Measurements from ENCODE around the gene GCDH. TPM values are rescaled to one million over a fixed set of nuclear protein-coding genes. Genes with fewer than 3 reads are reported as not detected.

Gene GCDH
- polyA plus RNA-seq, 1 experiment, result 20.9 TPM

GRCh38 chr19:12946731-12947496 is 56.0 kb downstream of the GCDH start:
- POLR2A ChIA-PET, result interaction anchor here (0.6 to 1.0 kb wide), 4 partner anchors 8 to 1572 kb away, joined by 3 to 9 read pairs (median 5); partner anchors contain the start of genes GCDH and SWSAP1
- H3K36me3 ChIP-seq (ENCODE audit: control insufficient read depth, insufficient read depth, low read length), result peaks cover 46% of the 10 kb centered on the region

GRCh38 chr19:12947702-12948611 is 57.0 kb downstream of the GCDH start:
- no peak overlapping the region for H3K4me3 ChIP-seq (ENCODE audit: low read depth, low read length)
- no peaks in the 10 kb centered on the region for H3K27me3 ChIP-seq (ENCODE audit: control insufficient read depth, insufficient read depth, low read length)
- TF ChIP-seq CTCF (IDR thresholded peaks at IDR 0.05; ENCODE audit: insufficient read depth, low read depth, low read length), result no peak
- DNase-seq (ENCODE audit: low read depth), result no peak
- ChIA-PET POLR2A (no interaction called here), CTCF (interaction anchor here (0.5 to 5.8 kb wide), 2 partner anchors 17 to 1651 kb away, joined by 3 to 28 read pairs; no protein-coding TSS in a partner anchor)
- H3K36me3 ChIP-seq (ENCODE audit: control insufficient read depth, insufficient read depth, low read length), result peaks cover 48% of the 10 kb centered on the region

More at GRCh38 chr19:12946731-12947496, 56.0 kb downstream of the GCDH start:
- Histone ChIP-seq H3K4me3 (ENCODE audit: low read depth, low read length) (peak overlapping the region; percentile 69), H3K27me3 (ENCODE audit: control insufficient read depth, insufficient read depth, low read length) (no peaks in the 10 kb centered on the region)
- CTCF ChIA-PET, result interaction anchor here (5.8 kb wide), 1 partner anchor 18 kb away, joined by 28 read pairs; no protein-coding TSS in a partner anchor
- TF ChIP-seq CTCF (IDR thresholded peaks at IDR 0.05; ENCODE audit: insufficient read depth, low read depth, low read length), result no peak
- DNase-seq (ENCODE audit: low read depth), result no peak

- POLR2A ChIA-PET, result no interaction called here
- no peak for DNase-seq (ENCODE audit: low read depth)
- Histone ChIP-seq H3K4me3 (ENCODE audit: low read depth, low read length) (no peak overlapping the region), H3K27me3 (ENCODE audit: control insufficient read depth, insufficient read depth, low read length) (no peaks in the 10 kb centered on the region), H3K36me3 (ENCODE audit: control insufficient read depth, insufficient read depth, low read length) (peaks cover 46% of the 10 kb centered on the region)
- CTCF ChIA-PET, result interaction anchor here (0.5 to 5.8 kb wide), 2 partner anchors 17 to 1652 kb away, joined by 3 to 28 read pairs; no protein-coding TSS in a partner anchor
- no peak for TF ChIP-seq CTCF (IDR thresholded peaks at IDR 0.05; ENCODE audit: insufficient read depth, low read depth, low read length)
These were observed 57.8 kb downstream of the GCDH start for GRCh38 chr19:12948612-12949362.

Small RNAs within 50 kb of the gene (small RNA-seq; reads per million reads assigned to genes)
- gene MIR5695 (ENCODE audit: insufficient read length, low read depth, low replicate concordance) (0.63 reads per million), gene MIR6515 (ENCODE audit: insufficient read length, low read depth, low replicate concordance) (not detected), gene MIR6794 (ENCODE audit: insufficient read length, low read depth, low replicate concordance) (not detected)

Other genes with a start within 250 kb of the GCDH start
- 31.7 and 66.9 TPM in 2 replicates for gene MAN2B1, start 224.4 kb upstream of the GCDH start, polyA plus RNA-seq (2011; rRNA removed)
- gene WDR83, start 224.4 kb upstream of the GCDH start, polyA plus RNA-seq (2011; rRNA removed), result 6.1 and 9.3 TPM in 2 replicates
- gene DHPS, start 209.3 kb upstream of the GCDH start, polyA plus RNA-seq (2011; rRNA removed), result 64.7 and 92.2 TPM in 2 replicates
- gene GNG14, start 203.2 kb upstream of the GCDH start, polyA plus RNA-seq (2011; rRNA removed), result not detected in 2 replicates
- 7.7 and 13.6 TPM in 2 replicates for gene FBXW9, start 194.5 kb upstream of the GCDH start, polyA plus RNA-seq (2011; rRNA removed)
- 49.6 and 77.3 TPM in 2 replicates for gene TNPO2, start 167.2 kb upstream of the GCDH start, polyA plus RNA-seq (2011; rRNA removed)
- 161 and 181 TPM in 2 replicates for gene TRIR, start 156.5 kb upstream of the GCDH start, polyA plus RNA-seq (2011; rRNA removed)
- 163 and 250 TPM in 2 replicates for gene GET3, start 153.7 kb upstream of the GCDH start, polyA plus RNA-seq (2011; rRNA removed)
- not detected in 2 replicates for gene BEST2, start 139.4 kb upstream of the GCDH start, polyA plus RNA-seq (2011; rRNA removed)
- gene HOOK2, start 115.6 kb upstream of the GCDH start, polyA plus RNA-seq (2011; rRNA removed), result 6.3 and 10.4 TPM in 2 replicates
- gene JUNB, start 99.7 kb upstream of the GCDH start, polyA plus RNA-seq (2011; rRNA removed), result 36.8 and 49.4 TPM in 2 replicates
- gene PRDX2, start 89.4 kb upstream of the GCDH start, polyA plus RNA-seq (2011; rRNA removed), result 165 and 267 TPM in 2 replicates
- gene THSD8, start 89.1 kb upstream of the GCDH start, polyA plus RNA-seq (2011; rRNA removed), result 0.75 and 2.6 TPM in 2 replicates
- 19.9 and 30.3 TPM in 2 replicates for gene RNASEH2A, start 84.6 kb upstream of the GCDH start, polyA plus RNA-seq (2011; rRNA removed)
- gene RTBDN, start 56.6 kb upstream of the GCDH start, polyA plus RNA-seq (2011; rRNA removed), result 0.31 TPM in 1 of 2 replicates, not detected in the other
- gene MAST1, start 52.6 kb upstream of the GCDH start, polyA plus RNA-seq (2011; rRNA removed), result 0.25 TPM in 1 of 2 replicates, not detected in the other
- gene DNASE2, start 9.7 kb upstream of the GCDH start, polyA plus RNA-seq (2011; rRNA removed), result 39.1 and 68.8 TPM in 2 replicates
- gene KLF1, start 4.0 kb upstream of the GCDH start, polyA plus RNA-seq (2011; rRNA removed), result not detected in 2 replicates
- 0.29 and 0.43 TPM in 2 replicates for gene SYCE2, start 28.1 kb downstream of the GCDH start, polyA plus RNA-seq (2011; rRNA removed)
- 15.5 and 33.6 TPM in 2 replicates for gene FARSA, start 42.6 kb downstream of the GCDH start, polyA plus RNA-seq (2011; rRNA removed)
- 1,647 and 1,829 TPM in 2 replicates for gene CALR, start 47.4 kb downstream of the GCDH start, polyA plus RNA-seq (2011; rRNA removed)
- gene RAD23A, start 54.7 kb downstream of the GCDH start, polyA plus RNA-seq (2011; rRNA removed), result 49.2 and 75.1 TPM in 2 replicates
- 45.0 and 45.5 TPM in 2 replicates for gene GADD45GIP1, start 66.1 kb downstream of the GCDH start, polyA plus RNA-seq (2011; rRNA removed)
- gene DAND5, start 78.4 kb downstream of the GCDH start, polyA plus RNA-seq (2011; rRNA removed), result not detected in 2 replicates
- gene NFIX, start 104.3 kb downstream of the GCDH start, polyA plus RNA-seq (2011; rRNA removed), result 12.8 and 29.4 TPM in 2 replicates
- gene LYL1, start 211.7 kb downstream of the GCDH start, polyA plus RNA-seq (2011; rRNA removed), result 0.29 and 0.34 TPM in 2 replicates
- gene TRMT1, start 225.6 kb downstream of the GCDH start, polyA plus RNA-seq (2011; rRNA removed), result 15.9 and 30.8 TPM in 2 replicates
- 46.8 and 98.7 TPM in 2 replicates for gene NACC1, start 227.1 kb downstream of the GCDH start, polyA plus RNA-seq (2011; rRNA removed)